ENCODE results near the gene TOP2B.
A peak's percentile ranks its signal among the peaks of the same experiment; 100 is the strongest.

TOP2B gene

GRCh38 chr3:25610779-25611178 lies 53.9 kb downstream of the TOP2B start:
- no peak for DNase-seq

GRCh38 chr3:25610167-25610566 lies 54.5 kb downstream of the TOP2B start:
- DNase-seq: no peak

GRCh38 chr3:25604107-25604805 lies 60.5 kb downstream of the TOP2B start:
- DNase-seq: no peak

- DNase-seq: no peak
Observed at GRCh38 chr3:25603703-25604102, 61.0 kb downstream of the TOP2B start.

- no peak for DNase-seq
Observed at GRCh38 chr3:25597535-25598101, 67.1 kb downstream of the TOP2B start.

GRCh38 chr3:25594007-25594502 lies 70.7 kb downstream of the TOP2B start:
- peak; percentile 11 for DNase-seq

- no peak for DNase-seq
Observed at GRCh38 chr3:25593001-25593400, 71.7 kb downstream of the TOP2B start.

GRCh38 chr3:25592510-25592968 lies 72.2 kb downstream of the TOP2B start:
- DNase-seq: no peak

GRCh38 chr3:25589783-25590258 lies 74.9 kb downstream of the TOP2B start:
- no peak for DNase-seq

GRCh38 chr3:25589104-25589782 lies 75.5 kb downstream of the TOP2B start:
- no peak for DNase-seq

- DNase-seq: no peak
Observed at GRCh38 chr3:25588441-25589103, 76.1 kb downstream of the TOP2B start.

- no peak for DNase-seq
Observed at GRCh38 chr3:25587975-25588374, 76.7 kb downstream of the TOP2B start.

- no peak for DNase-seq
Observed at GRCh38 chr3:25587526-25587925, 77.2 kb downstream of the TOP2B start.

GRCh38 chr3:25587094-25587493 lies 77.6 kb downstream of the TOP2B start:
- no peak for DNase-seq

- DNase-seq: no peak
Observed at GRCh38 chr3:25586553-25586952, 78.2 kb downstream of the TOP2B start.

- DNase-seq: no peak
Observed at GRCh38 chr3:25586167-25586505, 78.6 kb downstream of the TOP2B start.

GRCh38 chr3:25585361-25586166 lies 79.1 kb downstream of the TOP2B start:
- DNase-seq: no peak

GRCh38 chr3:25584011-25584789 lies 80.5 kb downstream of the TOP2B start:
- DNase-seq: no peak

- no peak for DNase-seq
Observed at GRCh38 chr3:25583343-25583742, 81.4 kb downstream of the TOP2B start.

GRCh38 chr3:25582242-25582641 lies 82.5 kb downstream of the TOP2B start:
- no peak for DNase-seq

- DNase-seq: no peak
Observed at GRCh38 chr3:25581823-25582222, 82.9 kb downstream of the TOP2B start.

GRCh38 chr3:25581335-25581734 lies 83.4 kb downstream of the TOP2B start:
- DNase-seq: no peak
